Ishikawa (cell line): Measurements from ENCODE around the gene PDE6A.

Experiments
- CEBPB ChIP-seq: IDR thresholded peaks from 2 replicates; pipeline ENCODE4 v1.6.1; 2012
- CREB1 ChIP-seq: IDR thresholded peaks from 2 replicates; pipeline ENCODE4 v1.6.1; 2012; ENCODE audit warnings: low read depth
- EGR1 ChIP-seq: IDR thresholded peaks from 2 replicates; pipeline ENCODE4 v1.6.1; 2012
- EP300 ChIP-seq: IDR thresholded peaks from 2 replicates; pipeline ENCODE4 v1.6.1; 2012; ENCODE audit warnings: borderline replicate concordance
- FOXM1 ChIP-seq: IDR thresholded peaks from 2 replicates; pipeline ENCODE4 v1.6.1; 2012; ENCODE audit warnings: low read depth, borderline replicate concordance
- NFIC ChIP-seq: IDR thresholded peaks from 2 replicates; pipeline ENCODE4 v1.6.1; 2012
- RAD21 ChIP-seq: IDR thresholded peaks from 2 replicates; pipeline ENCODE4 v1.6.1; 2012; ENCODE audit warnings: low read depth
- TAF1 ChIP-seq: IDR thresholded peaks from 2 replicates; pipeline ENCODE4 v1.6.1; 2012; ENCODE audit warnings: low read depth, mild to moderate bottlenecking
- TCF12 ChIP-seq: IDR thresholded peaks from 2 replicates; pipeline ENCODE4 v1.6.1; 2012; ENCODE audit warnings: low read depth
- TEAD4 ChIP-seq: IDR thresholded peaks from 2 replicates; pipeline ENCODE4 v1.6.1; 2012
- YY1 ChIP-seq: IDR thresholded peaks from 2 replicates; pipeline ENCODE4 v1.6.1; 2012; ENCODE audit warnings: low read depth
- ZBTB7A ChIP-seq: IDR thresholded peaks from 2 replicates; pipeline ENCODE4 v1.6.1; 2012; ENCODE audit warnings: low read depth
- TF ChIP-seq, protein P1 (sequence below): IDR thresholded peaks from 2 replicates; pipeline ENCODE4 v1.6.1; 2012
- TF ChIP-seq, protein P2 (sequence below): IDR thresholded peaks from 2 replicates; pipeline ENCODE4 v1.6.1; 2012
- TF ChIP-seq, protein P3 (sequence below): IDR thresholded peaks from 2 replicates; pipeline ENCODE4 v1.6.1; 2012; ENCODE audit warnings: low read depth, mild to moderate bottlenecking

Gene PDE6A

DNA sequence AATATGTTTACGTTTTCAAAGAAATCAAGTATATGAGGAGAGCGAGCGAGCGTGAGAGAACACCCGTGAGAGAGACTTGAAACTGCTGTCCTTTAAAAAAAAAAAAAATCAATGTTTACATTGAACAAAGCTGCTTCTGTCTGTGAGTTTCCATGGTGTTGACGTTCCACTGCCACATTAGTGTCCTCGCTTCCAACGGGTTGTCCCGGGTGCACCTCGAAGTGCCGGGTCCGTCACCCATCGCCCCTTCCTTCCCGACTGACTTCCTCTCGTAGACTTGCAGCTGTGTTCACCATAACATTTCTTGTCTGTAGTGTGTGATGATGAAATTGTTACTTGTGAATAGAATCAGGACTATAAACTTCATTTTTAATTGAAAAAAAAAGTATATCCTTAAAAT, 97.0 kb downstream of the PDE6A start:
- TF ChIP-seq TEAD4 (no peak), CEBPB (no peak), CREB1 (no peak), NFIC (no peak), RAD21 (no peak), YY1 (no peak), ZBTB7A (no peak), EGR1 (no peak), TCF12 (no peak), TAF1 (no peak)
- TF ChIP-seq, protein P1, sequence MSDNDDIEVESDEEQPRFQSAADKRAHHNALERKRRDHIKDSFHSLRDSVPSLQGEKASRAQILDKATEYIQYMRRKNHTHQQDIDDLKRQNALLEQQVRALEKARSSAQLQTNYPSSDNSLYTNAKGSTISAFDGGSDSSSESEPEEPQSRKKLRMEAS = no peak
- TF ChIP-seq, protein P2, sequence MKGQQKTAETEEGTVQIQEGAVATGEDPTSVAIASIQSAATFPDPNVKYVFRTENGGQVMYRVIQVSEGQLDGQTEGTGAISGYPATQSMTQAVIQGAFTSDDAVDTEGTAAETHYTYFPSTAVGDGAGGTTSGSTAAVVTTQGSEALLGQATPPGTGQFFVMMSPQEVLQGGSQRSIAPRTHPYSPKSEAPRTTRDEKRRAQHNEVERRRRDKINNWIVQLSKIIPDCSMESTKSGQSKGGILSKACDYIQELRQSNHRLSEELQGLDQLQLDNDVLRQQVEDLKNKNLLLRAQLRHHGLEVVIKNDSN = no peak
- TF ChIP-seq, protein P3, sequence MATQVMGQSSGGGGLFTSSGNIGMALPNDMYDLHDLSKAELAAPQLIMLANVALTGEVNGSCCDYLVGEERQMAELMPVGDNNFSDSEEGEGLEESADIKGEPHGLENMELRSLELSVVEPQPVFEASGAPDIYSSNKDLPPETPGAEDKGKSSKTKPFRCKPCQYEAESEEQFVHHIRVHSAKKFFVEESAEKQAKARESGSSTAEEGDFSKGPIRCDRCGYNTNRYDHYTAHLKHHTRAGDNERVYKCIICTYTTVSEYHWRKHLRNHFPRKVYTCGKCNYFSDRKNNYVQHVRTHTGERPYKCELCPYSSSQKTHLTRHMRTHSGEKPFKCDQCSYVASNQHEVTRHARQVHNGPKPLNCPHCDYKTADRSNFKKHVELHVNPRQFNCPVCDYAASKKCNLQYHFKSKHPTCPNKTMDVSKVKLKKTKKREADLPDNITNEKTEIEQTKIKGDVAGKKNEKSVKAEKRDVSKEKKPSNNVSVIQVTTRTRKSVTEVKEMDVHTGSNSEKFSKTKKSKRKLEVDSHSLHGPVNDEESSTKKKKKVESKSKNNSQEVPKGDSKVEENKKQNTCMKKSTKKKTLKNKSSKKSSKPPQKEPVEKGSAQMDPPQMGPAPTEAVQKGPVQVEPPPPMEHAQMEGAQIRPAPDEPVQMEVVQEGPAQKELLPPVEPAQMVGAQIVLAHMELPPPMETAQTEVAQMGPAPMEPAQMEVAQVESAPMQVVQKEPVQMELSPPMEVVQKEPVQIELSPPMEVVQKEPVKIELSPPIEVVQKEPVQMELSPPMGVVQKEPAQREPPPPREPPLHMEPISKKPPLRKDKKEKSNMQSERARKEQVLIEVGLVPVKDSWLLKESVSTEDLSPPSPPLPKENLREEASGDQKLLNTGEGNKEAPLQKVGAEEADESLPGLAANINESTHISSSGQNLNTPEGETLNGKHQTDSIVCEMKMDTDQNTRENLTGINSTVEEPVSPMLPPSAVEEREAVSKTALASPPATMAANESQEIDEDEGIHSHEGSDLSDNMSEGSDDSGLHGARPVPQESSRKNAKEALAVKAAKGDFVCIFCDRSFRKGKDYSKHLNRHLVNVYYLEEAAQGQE = no peak

DNA sequence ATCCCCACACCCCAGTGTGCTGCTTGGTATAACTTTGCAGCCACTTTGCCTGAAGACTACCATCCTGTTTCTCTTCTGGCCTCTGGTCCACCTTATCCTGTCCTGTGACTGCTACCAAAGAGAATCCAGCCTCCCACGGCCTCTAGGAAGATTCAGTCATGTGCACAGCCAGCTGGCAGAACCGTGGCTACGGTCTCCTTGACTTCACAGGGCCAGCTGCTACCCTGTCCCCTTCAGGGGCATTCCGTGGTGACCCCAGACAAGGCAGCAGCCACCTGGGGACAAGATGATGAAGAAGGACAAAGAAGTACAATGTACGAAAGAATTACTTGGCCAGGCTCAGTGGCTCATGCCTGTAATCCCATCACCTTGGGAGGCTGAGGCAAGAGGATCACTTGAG, 98.6 kb downstream of the PDE6A start:
- TF ChIP-seq TCF12 (no peak), EGR1 (no peak), NFIC (no peak), CREB1 (no peak), EP300 (no peak), CEBPB (no peak), TAF1 (no peak), ZBTB7A (no peak), FOXM1 (no peak), YY1 (no peak), TEAD4 (no peak), RAD21 (no peak)
- TF ChIP-seq, protein P1 = no peak
- TF ChIP-seq, protein P3 = no peak
- TF ChIP-seq, protein P2 = no peak

DNA sequence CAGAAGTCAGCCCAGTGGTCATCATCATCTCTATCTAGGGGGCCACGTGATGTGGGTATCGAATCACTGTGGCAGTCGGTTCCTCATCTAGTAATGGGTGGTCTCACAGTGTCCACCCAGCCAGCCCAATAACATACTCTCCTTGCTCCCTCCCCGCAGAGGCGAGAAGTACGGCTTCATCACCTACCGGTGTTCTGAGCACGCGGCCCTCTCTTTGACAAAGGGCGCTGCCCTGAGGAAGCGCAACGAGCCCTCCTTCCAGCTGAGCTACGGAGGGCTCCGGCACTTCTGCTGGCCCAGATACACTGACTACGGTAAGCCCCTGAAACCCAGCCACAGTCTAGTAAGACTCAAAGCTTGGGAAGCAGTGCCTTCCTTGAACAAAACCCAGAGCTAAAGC, 99.0 kb downstream of the PDE6A start:
- TF ChIP-seq CEBPB = no peak
- no peak for TF ChIP-seq YY1
- TF ChIP-seq ZBTB7A = no peak
- no peak for TF ChIP-seq TEAD4
- TF ChIP-seq, protein P3 = no peak
- no peak for TF ChIP-seq NFIC
- TF ChIP-seq TCF12 = no peak
- no peak for TF ChIP-seq CREB1
- no peak for TF ChIP-seq EGR1
- TF ChIP-seq, protein P2 = no peak
- no peak for TF ChIP-seq EP300
- TF ChIP-seq TAF1 = no peak
- TF ChIP-seq, protein P1 = no peak
- no peak for TF ChIP-seq FOXM1
